ENCODE data around the gene CARF. TPM values are rescaled to one million over a fixed set of nuclear protein-coding genes. Genes with fewer than 3 reads are reported as not detected.

CARF gene
- total and polyA plus RNA-seq, 2 donors (not counting 1 experiment from before 2014, with no cell fraction given), result 7.2 to 8.6 TPM

- no peaks in the 10 kb centered on the region for H4K20me1 ChIP-seq (ENCODE audit: control insufficient read depth, extremely low read depth, insufficient read depth, low read length)
- H3K27ac ChIP-seq (ENCODE audit: insufficient read depth, low read length), result no peak overlapping the region
- H3K36me3 ChIP-seq (ENCODE audit: control insufficient read depth, insufficient read depth, low read length), result no peaks in the 10 kb centered on the region
- H3K4me2 ChIP-seq (ENCODE audit: extremely low read depth, insufficient read depth, low read length), result no peak overlapping the region
- no peak overlapping the region for H3K9ac ChIP-seq (ENCODE audit: insufficient read depth, low read length)
- no peaks in the 10 kb centered on the region for H3K9me3 ChIP-seq (ENCODE audit: control insufficient read depth, insufficient read depth, low read depth, low read length)
- TF ChIP-seq, protein P1, sequence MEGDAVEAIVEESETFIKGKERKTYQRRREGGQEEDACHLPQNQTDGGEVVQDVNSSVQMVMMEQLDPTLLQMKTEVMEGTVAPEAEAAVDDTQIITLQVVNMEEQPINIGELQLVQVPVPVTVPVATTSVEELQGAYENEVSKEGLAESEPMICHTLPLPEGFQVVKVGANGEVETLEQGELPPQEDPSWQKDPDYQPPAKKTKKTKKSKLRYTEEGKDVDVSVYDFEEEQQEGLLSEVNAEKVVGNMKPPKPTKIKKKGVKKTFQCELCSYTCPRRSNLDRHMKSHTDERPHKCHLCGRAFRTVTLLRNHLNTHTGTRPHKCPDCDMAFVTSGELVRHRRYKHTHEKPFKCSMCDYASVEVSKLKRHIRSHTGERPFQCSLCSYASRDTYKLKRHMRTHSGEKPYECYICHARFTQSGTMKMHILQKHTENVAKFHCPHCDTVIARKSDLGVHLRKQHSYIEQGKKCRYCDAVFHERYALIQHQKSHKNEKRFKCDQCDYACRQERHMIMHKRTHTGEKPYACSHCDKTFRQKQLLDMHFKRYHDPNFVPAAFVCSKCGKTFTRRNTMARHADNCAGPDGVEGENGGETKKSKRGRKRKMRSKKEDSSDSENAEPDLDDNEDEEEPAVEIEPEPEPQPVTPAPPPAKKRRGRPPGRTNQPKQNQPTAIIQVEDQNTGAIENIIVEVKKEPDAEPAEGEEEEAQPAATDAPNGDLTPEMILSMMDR (conservative IDR thresholded peaks at IDR 0.05 in 1 of 2, IDR thresholded peaks at IDR 0.05 in 1 of 2; ENCODE audit: low read depth in 1 of 2, low read length in 2 of 2), result no peak
- no peak for TF ChIP-seq EZH2 (IDR thresholded peaks at IDR 0.05; ENCODE audit: low read length, missing control alignments)
- DNase-seq (ENCODE audit: low read depth in 2 of 2), result peak in 1 of 2 donors; percentile 72
- no peaks in the 10 kb centered on the region for H3K27me3 ChIP-seq (ENCODE audit: control insufficient read depth, insufficient read depth, low read length)
- H3K4me3 ChIP-seq (replicated peaks in 1 of 4; ENCODE audit: control extremely low read depth in 1 of 4, insufficient read depth in 1 of 4, low read depth in 3 of 4, low read length in 4 of 4), result no peak overlapping the region
- peaks cover 2% of the 10 kb centered on the region for H3K4me1 ChIP-seq (ENCODE audit: control insufficient read depth, extremely low read depth, insufficient read depth, low read length)
- no peaks in the 10 kb centered on the region for H3K79me2 ChIP-seq (ENCODE audit: control insufficient read depth, insufficient read depth, low read length)
- H2AFZ ChIP-seq (ENCODE audit: low read length), result no peak overlapping the region
Observed at GRCh38 chr2:202941771-202942170, 29.7 kb downstream of the CARF start.

DNA sequence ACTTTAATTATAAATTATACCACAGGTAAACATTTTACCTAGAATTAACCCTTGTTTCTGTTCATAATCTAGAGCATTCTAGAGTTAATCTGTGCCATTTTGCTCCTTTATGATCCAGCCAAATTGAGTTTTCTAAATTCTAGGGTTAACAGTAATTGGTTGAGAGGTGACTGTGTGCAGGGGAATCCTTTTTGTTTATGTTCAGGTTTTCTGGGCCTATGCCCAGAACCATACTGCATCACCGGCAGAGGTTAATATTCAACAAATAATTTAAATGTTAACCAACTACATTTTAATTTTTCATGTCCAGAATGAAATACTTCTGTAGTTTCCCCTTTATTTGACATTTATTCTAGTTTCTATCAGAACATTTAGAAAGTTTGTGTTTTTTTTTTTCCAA lies 32.3 kb downstream of the CARF start:
- no peaks in the 10 kb centered on the region for H3K9me3 ChIP-seq (ENCODE audit: control insufficient read depth, insufficient read depth, low read depth, low read length)
- H3K36me3 ChIP-seq (ENCODE audit: control insufficient read depth, insufficient read depth, low read length), result no peaks in the 10 kb centered on the region
- H3K27ac ChIP-seq (ENCODE audit: insufficient read depth, low read length), result no peak overlapping the region
- DNase-seq (ENCODE audit: low read depth in 2 of 2), result peak; percentile 61 to 66
- H3K4me1 ChIP-seq (ENCODE audit: control insufficient read depth, extremely low read depth, insufficient read depth, low read length), result peaks cover 2% of the 10 kb centered on the region
- H3K79me2 ChIP-seq (ENCODE audit: control insufficient read depth, insufficient read depth, low read length), result no peaks in the 10 kb centered on the region
- TF ChIP-seq, protein P1 (conservative IDR thresholded peaks at IDR 0.05 in 1 of 2, IDR thresholded peaks at IDR 0.05 in 1 of 2; ENCODE audit: low read depth in 1 of 2, low read length in 2 of 2), result no peak
- TF ChIP-seq EZH2 (IDR thresholded peaks at IDR 0.05; ENCODE audit: low read length, missing control alignments), result no peak
- no peak overlapping the region for H3K4me2 ChIP-seq (ENCODE audit: extremely low read depth, insufficient read depth, low read length)
- no peak overlapping the region for H3K4me3 ChIP-seq (replicated peaks in 1 of 4; ENCODE audit: control extremely low read depth in 1 of 4, insufficient read depth in 1 of 4, low read depth in 3 of 4, low read length in 4 of 4)
- no peaks in the 10 kb centered on the region for H4K20me1 ChIP-seq (ENCODE audit: control insufficient read depth, extremely low read depth, insufficient read depth, low read length)
- no peaks in the 10 kb centered on the region for H3K27me3 ChIP-seq (ENCODE audit: control insufficient read depth, insufficient read depth, low read length)
- no peak overlapping the region for H2AFZ ChIP-seq (ENCODE audit: low read length)
- no peak overlapping the region for H3K9ac ChIP-seq (ENCODE audit: insufficient read depth, low read length)

DNA sequence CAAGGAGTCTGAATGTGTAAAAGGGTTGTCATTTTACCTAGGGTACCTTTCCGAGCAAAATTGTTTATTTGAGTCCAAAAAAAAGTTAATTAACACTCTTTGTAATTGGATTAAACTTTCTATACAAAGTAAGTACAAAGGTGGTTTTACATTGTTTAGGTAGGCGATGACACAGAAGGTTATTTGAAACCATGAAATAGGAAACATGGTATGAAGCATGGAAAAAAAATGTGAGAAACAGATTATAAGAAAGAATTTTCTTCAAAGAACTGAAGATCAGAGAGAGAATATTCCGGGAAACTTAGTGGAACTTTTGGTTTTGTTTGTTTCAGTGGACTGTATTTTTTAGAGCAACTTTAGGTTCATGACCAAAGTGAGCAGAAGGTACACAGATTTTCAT lies 32.7 kb downstream of the CARF start:
- Histone ChIP-seq H3K9me3 (ENCODE audit: control insufficient read depth, insufficient read depth, low read depth, low read length) (no peaks in the 10 kb centered on the region), H3K27ac (ENCODE audit: insufficient read depth, low read length) (no peak overlapping the region), H3K27me3 (ENCODE audit: control insufficient read depth, insufficient read depth, low read length) (no peaks in the 10 kb centered on the region), H4K20me1 (ENCODE audit: control insufficient read depth, extremely low read depth, insufficient read depth, low read length) (no peaks in the 10 kb centered on the region), H3K9ac (ENCODE audit: insufficient read depth, low read length) (no peak overlapping the region), H3K4me2 (ENCODE audit: extremely low read depth, insufficient read depth, low read length) (no peak overlapping the region), H3K79me2 (ENCODE audit: control insufficient read depth, insufficient read depth, low read length) (no peaks in the 10 kb centered on the region), H3K36me3 (ENCODE audit: control insufficient read depth, insufficient read depth, low read length) (no peaks in the 10 kb centered on the region), H2AFZ (ENCODE audit: low read length) (no peak overlapping the region), H3K4me1 (ENCODE audit: control insufficient read depth, extremely low read depth, insufficient read depth, low read length) (peaks cover 2% of the 10 kb centered on the region), H3K4me3 (replicated peaks in 1 of 4; ENCODE audit: control extremely low read depth in 1 of 4, insufficient read depth in 1 of 4, low read depth in 3 of 4, low read length in 4 of 4) (no peak overlapping the region)
- TF ChIP-seq EZH2 (IDR thresholded peaks at IDR 0.05; ENCODE audit: low read length, missing control alignments), result no peak
- TF ChIP-seq, protein P1 (conservative IDR thresholded peaks at IDR 0.05 in 1 of 2, IDR thresholded peaks at IDR 0.05 in 1 of 2; ENCODE audit: low read depth in 1 of 2, low read length in 2 of 2), result no peak
- peak in 1 of 2 donors; percentile 52 for DNase-seq (ENCODE audit: low read depth in 2 of 2)

All from fibroblast of lung (primary cell).